Stimulated activated CD4-positive, alpha-beta T cell treated with anti-CD3 and anti-CD28 coated beads, TNF-alpha, amount 100 ng/mL, for 1 hour (primary cell): Measurements from ENCODE around the gene TXNDC17.
A peak's percentile ranks its signal among the peaks of the same experiment; 100 is the strongest.
"Not testable (repeated sequence)": the region's sequence is repeated elsewhere in the genome, so short reads cannot be mapped to it uniquely, and the experiment has no call there.

Experiments
- DNase-seq, 3 donors: peaks; one replicate each; pipeline ENCODE4 v3.0.0-alpha.2; 2020; ENCODE audit warnings: low read depth in 3 of 3, low spot score in 1 of 3

The TXNDC17 gene

DNA sequence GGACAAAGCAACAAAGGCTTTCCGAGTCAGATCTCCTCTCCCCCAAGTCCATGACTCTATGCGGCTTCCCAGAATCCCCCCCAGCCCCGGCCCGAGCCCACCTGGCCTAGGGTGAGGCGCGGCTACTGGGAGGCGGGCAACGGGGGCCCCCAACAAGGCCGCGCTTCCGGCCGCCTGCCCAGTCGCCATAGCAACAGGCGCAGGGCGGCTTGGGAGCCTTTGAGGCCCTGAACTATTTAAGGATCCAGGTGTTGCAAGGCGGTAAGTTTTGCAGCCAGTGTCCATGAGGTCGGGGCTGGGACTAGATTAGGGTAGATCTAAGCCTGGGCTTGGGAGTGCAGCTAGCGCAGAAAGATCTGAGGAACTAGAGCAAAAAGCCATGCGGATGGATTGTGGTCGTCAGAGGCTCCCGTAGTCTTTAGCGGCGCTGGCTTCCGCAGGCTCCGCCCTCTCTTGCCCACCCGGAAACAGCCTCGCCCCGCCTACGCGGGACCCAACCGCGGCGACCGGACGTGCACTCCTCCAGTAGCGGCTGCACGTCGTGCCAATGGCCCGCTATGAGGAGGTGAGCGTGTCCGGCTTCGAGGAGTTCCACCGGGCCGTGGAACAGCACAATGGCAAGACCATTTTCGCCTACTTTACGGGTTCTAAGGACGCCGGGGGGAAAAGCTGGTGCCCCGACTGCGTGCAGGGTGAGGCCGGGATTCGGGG is at the start of gene TXNDC17, which contains the start of gene KIAA0753:
Gene TXNDC17, plus strand, starts transcription at position 525 of the 711 bp plus-strand sequence. Its CDS starts 23 bp downstream, at position 548.
Gene KIAA0753, minus strand, starts transcription at position 176 of the 711 bp plus-strand sequence. CDS start 5,608 bp downstream, outside the sequence.
- peak; percentile 66 to 88 (median 76) for DNase-seq

DNA sequence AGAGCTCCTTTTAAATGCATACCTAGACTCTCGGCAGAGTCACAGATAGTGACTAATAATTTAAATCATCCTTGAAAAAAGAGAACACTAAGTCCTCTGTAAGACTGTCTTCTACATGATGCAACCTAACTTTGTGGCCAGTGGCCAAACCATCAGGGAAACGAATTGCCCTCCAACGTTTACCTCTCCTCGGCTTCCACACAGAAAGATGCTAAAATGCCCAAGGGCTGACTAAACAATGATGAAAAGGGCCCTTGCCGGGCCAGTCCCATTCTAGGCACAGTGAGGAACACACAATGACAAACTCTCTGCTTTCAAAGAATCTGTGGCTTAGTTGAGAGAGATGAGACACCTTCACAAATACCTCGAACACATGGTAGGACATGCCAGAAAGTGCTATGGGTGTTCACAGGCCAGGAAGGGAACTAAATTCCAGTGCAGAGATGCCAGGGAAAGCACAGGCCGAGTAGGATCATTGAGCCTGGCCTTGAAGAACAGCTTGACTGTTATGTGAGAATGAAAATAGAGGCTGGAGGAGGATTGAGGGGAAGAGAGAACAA is 49.2 kb upstream of the TXNDC17 start:
- no peak for DNase-seq

GRCh38 chr17:6592173-6592572 is 48.7 kb upstream of the TXNDC17 start:
- no peak for DNase-seq

DNA sequence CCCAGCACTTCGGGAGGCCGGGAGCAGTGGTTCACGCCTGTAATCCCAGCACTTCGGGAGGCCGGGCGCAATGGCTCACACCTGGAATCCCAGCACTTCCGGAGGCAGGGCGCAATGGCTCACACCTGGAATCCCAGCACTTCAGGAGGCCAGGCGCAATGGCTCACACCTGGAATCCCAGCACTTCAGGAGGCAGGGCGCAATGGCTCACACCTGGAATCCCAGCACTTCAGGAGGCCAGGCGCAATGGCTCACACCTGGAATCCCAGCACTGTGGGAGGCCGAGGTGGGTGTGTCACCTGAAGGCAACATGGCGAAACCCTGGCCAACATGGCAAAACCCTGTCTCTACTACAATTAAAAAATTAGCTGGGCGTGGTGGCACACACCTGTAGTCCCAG is 47.5 kb upstream of the TXNDC17 start:
- not testable (repeated sequence) for DNase-seq

- DNase-seq: no peak
Observed at GRCh38 chr17:6596081-6596480, 44.8 kb upstream of the TXNDC17 start.

DNA sequence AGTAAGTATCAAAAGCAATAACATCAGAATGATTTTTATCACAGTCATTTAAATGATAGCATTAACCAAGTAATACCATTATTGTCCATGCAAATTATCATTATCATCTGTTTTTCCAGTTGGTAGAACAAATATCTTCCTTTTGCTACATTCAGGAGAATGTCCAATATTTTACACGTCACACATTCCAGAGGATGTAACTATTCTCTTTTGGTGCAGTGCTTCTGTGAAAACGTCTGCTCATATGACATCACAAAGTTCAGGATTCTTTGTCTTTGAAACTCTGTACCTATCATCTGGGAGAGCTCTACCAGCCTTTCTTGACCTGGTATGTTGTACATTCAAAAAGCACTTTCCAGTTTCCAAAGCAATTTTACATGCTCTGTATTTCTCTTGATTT is 44.3 kb upstream of the TXNDC17 start:
- DNase-seq: no peak

DNA sequence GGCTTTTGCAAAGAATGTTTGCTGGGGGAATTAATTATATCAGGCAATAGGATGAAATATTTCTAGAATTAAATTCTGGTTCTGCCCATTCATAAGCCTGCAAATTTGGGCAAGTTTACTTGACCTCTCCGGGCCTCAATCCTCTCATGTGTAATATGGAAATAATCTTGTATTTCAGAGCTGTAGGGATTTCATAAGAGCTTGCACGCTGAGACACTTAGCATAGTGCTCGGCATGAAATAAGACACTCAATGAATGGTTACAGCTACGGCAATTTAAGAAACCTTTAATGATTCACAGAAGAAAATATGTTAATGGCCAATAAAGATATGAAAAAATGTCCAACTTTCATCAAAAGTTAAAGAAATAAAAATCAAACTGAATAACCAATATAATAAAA is 43.9 kb upstream of the TXNDC17 start:
- DNase-seq: no peak

DNA sequence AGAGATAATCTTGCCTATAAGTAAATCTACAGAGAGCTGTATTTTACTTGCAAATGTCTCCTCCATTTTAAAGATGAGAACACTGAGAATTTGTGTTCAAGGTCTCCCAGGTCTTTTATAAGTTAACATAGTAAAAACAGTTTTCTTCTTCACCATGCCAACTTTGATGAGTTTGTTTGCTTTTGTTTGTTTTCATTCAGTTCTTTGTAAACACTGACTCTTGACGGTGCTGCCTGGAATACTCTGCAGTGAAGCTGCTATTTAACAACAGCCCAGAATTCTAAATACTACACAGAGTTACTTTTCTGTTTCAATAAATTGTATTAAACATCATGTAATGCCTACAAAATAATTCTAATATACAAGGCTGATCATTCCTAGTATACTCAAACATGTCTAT is 43.1 kb upstream of the TXNDC17 start:
- DNase-seq: no peak

DNA sequence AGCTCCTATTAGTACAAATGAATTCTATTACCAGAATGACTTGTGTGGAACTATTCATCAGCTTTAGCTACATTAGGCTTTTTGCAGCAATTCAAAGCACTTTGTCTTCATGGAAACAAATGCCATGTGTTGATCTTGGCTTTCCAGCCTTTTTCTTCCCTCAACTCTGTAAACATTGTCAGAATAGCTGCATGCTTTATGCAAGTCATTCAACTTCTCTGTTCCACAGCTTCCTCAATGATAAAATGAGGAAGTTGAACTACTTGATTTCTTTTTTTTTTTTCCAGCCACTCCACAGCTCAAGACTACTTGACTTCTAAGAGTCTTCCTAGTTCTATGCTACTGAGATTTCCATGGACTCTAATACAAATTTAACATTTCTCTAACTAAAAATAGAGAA is 41.5 kb upstream of the TXNDC17 start:
- DNase-seq: no peak

- DNase-seq: no peak
Observed at GRCh38 chr17:6602141-6602540, 38.7 kb upstream of the TXNDC17 start.

GRCh38 chr17:6603744-6604325 is 37.0 kb upstream of the TXNDC17 start:
- no peak for DNase-seq

DNA sequence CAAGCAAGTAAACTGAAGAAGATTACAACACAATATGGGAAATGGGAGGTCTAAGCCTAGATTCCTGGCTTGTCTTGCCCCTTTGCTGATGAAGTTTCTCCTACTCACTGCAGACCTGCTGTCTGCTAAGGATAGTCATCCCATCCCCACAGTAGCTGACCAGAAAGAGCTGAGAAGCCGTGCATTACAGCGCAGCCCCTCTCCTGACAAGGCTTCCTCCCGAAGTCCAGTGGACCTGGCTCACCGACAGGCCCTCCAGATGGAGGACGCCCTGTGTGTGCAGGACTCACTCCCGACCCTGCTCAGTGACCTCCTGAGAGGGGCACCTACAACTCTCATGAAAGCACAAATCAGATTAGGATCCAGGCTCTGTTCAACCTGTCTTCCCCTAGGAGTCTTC is 35.7 kb upstream of the TXNDC17 start:
- no peak for DNase-seq

GRCh38 chr17:6608321-6608720 is 32.5 kb upstream of the TXNDC17 start:
- no peak for DNase-seq

DNA sequence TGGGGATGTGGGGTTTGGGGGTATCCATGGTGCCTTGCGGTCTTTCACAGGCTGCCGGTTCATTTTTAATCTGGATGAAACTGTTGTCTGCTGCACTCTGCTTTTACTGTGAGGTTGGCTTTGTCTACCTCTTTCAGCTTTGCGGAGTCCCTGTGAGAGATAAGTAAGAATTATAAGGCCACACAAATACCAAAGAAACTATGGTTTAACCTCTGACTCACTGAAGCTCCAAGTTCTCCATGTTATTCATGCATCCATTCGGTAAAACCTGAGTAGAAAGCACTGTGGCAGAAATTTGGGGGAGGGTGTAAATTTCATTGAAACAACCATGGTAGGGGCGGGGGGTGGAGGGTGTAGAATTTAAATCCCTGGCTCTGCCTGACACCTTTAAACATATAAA is 30.8 kb upstream of the TXNDC17 start:
- no peak for DNase-seq

DNA sequence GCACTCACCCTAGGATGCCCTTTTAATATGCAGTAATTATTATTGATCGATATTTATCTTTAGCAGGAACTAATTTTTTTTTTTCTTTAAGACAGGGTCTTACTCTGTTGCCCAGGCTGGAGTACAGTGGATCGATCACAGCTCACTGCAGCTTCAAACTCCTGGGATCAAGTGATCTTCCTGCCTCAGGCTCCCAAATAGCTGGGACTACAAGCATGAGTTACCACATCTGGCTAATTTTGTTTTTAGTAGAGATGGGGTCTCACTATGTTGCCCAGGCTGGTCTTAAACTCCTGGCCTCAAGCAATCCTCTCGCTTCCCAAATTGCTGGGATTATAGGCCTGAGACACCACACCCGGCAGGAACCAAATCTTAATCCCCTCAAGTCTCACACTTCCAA is 29.6 kb upstream of the TXNDC17 start:
- DNase-seq: no peak

- no peak for DNase-seq
Observed at GRCh38 chr17:6623941-6624340, 16.9 kb upstream of the TXNDC17 start.

DNA sequence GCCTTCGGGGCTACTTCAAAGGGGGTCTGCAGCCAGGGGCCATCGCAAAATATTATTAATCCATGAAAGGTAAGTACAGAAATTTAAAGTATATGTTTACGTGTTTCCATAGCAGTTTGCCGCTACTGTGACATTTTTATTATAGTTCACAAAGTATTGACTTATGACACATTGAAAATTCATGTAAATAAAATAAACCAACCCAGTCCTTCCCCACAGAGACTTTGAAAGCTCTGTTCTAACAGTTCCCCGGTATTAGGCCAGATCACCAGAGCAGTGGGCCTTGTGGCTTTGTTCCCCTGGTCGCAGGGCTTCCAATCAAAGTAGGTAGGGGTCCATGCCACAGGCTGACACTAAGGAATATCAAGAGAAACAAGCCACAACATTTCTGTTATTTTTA is 14.2 kb upstream of the TXNDC17 start:
- no peak for DNase-seq

DNA sequence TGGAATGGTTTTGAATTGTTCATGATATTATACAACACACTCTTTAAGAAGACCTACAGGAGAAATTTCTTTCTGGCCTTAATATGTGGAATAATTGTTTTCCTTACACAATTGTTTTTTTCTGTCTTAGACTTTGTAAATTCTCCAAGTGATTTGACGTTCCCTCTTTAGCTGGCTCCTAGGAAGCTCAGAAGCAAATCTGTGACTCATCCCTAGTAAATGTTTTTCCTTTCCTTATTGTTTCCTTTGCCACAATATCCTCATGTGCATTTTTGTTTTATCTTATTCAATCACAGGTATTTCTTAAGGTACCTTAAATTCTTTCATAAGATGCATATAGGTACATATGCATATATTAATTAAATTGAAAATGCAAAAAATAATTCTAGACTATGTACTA is 13.8 kb upstream of the TXNDC17 start:
- DNase-seq: no peak

- DNase-seq: no peak
Observed at GRCh38 chr17:6630390-6630789, 10.5 kb upstream of the TXNDC17 start.

DNA sequence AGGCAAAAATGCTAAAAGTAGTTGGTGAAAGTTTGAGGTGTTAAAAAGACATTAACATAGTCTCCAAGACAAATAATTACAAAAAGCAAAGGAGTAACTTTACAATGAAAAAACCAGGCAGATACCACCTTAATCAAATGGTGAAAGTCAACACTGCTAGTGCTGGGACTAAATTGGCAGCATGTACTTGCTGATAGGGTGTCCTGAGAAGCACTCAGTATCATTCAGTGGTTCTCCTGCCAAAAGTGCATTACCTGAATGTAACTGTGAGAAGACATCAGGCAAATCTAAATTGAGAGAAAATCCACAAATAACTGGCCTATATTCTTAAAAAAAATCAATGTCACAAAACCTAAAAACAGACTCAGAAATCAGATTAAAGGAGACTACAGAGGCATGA is 8.3 kb upstream of the TXNDC17 start:
- no peak for DNase-seq

- DNase-seq: no peak
Observed at GRCh38 chr17:6633263-6633662, 7.6 kb upstream of the TXNDC17 start.

- no peak for DNase-seq
Observed at GRCh38 chr17:6636105-6636504, 4.8 kb upstream of the TXNDC17 start.
